Liver (tissue), 9 donors: ENCODE results near the gene COPE. TPM values are rescaled to one million over a fixed set of nuclear protein-coding genes. Genes with fewer than 3 reads are reported as not detected.

ENCODE experiments used
- DNase-seq: peaks from one replicate; pipeline ENCODE4 v3.0.0-alpha.2; 2017; ENCODE audit warnings: low spot score
- H3K27ac ChIP-seq, 2 donors: one replicate each; pipeline ENCODE4 v1.7.0; 2013; ENCODE audit warnings: inconsistent platforms in 2 of 2, low read length in 2 of 2, control low read depth in 1 of 2, low read depth in 1 of 2, mild to moderate bottlenecking in 1 of 2
- H3K27me3 ChIP-seq, 4 donors: one replicate each; pipeline versions ENCODE4 v1.6.1 to v1.7.0; 2013; ENCODE audit warnings: low read length in 3 of 4, inconsistent platforms in 1 of 4, mild to moderate bottlenecking in 1 of 4, moderate library complexity in 1 of 4; ENCODE audit not compliant: control insufficient read depth in 4 of 4, insufficient read depth in 4 of 4
- H3K36me3 ChIP-seq, 4 donors: one replicate each; pipeline versions ENCODE4 v1.6.1 to v1.7.0; 2013; ENCODE audit warnings: low read length in 3 of 4, mild to moderate bottlenecking in 3 of 4, low read depth in 1 of 4, moderate library complexity in 1 of 4; ENCODE audit not compliant: control insufficient read depth in 4 of 4, insufficient read depth in 3 of 4
- H3K4me1 ChIP-seq, 4 donors: one replicate each; pipeline versions ENCODE4 v1.6.1 to v1.7.0; 2013; ENCODE audit warnings: low read length in 3 of 4, mild to moderate bottlenecking in 3 of 4, moderate library complexity in 1 of 4; ENCODE audit not compliant: control insufficient read depth in 4 of 4, insufficient read depth in 4 of 4
- H3K4me3 ChIP-seq, 3 donors: one replicate each; pipeline versions ENCODE4 v1.6.1 to v1.7.0; 2013; ENCODE audit warnings: low read length in 3 of 3, control low read depth in 1 of 3, low read depth in 1 of 3, mild to moderate bottlenecking in 1 of 3
- H3K9ac ChIP-seq, 2 donors: one replicate each; pipeline ENCODE4 v1.7.0; 2013; ENCODE audit warnings: low read length in 2 of 2, mild to moderate bottlenecking in 2 of 2, moderate library complexity in 2 of 2, control low read depth in 1 of 2, low read depth in 1 of 2
- H3K9me3 ChIP-seq, 4 donors: one replicate each; pipeline versions ENCODE4 v1.6.1 to v1.7.0; 2013; ENCODE audit warnings: low read length in 3 of 4; ENCODE audit not compliant: control insufficient read depth in 4 of 4
- EGR1 ChIP-seq, 2 donors: IDR thresholded peaks; 2 replicates each; pipeline ENCODE4 v1.6.1; 2016 to 2018; ENCODE audit warnings: antibody characterized with exemption in 2 of 2, low read depth in 2 of 2
- FOXA1 ChIP-seq: IDR thresholded peaks from 2 replicates; pipeline ENCODE4 v1.6.1; 2016; ENCODE audit warnings: antibody characterized with exemption
- FOXA2 ChIP-seq: IDR thresholded peaks from 2 replicates; pipeline ENCODE4 v1.6.1; 2016; ENCODE audit warnings: antibody characterized with exemption
- GABPA ChIP-seq, 2 donors: IDR thresholded peaks in 1 of 2; conservative IDR thresholded peaks in 1 of 2; 2 replicates each; pipeline ENCODE4 v1.6.1; 2016; ENCODE audit warnings: antibody characterized with exemption in 2 of 2, mild to moderate bottlenecking in 1 of 2, moderate library complexity in 1 of 2
- HNF4A ChIP-seq, 2 donors: conservative IDR thresholded peaks; 2 replicates each; pipeline ENCODE4 v1.6.1; 2016; ENCODE audit warnings: antibody characterized with exemption in 2 of 2, mild to moderate bottlenecking in 2 of 2
- HNF4G ChIP-seq: IDR thresholded peaks from 2 replicates; pipeline ENCODE4 v1.6.1; 2016; ENCODE audit warnings: antibody characterized with exemption
- JUND ChIP-seq, 2 donors: IDR thresholded peaks; 2 replicates each; pipeline ENCODE4 v1.6.1; 2016; ENCODE audit warnings: antibody characterized with exemption in 2 of 2
- NR2F2 ChIP-seq: IDR thresholded peaks from 2 replicates; pipeline ENCODE4 v1.6.1; 2016; ENCODE audit warnings: antibody characterized with exemption
- RAD21 ChIP-seq, 2 donors: IDR thresholded peaks; 2 replicates each; pipeline ENCODE4 v1.6.1; 2016; ENCODE audit warnings: antibody characterized with exemption in 2 of 2, mild to moderate bottlenecking in 2 of 2
- RXRA ChIP-seq, 2 donors: IDR thresholded peaks; 2 replicates each; pipeline ENCODE4 v1.6.1; 2017 to 2018; ENCODE audit warnings: antibody characterized with exemption in 2 of 2, mild to moderate bottlenecking in 1 of 2
- SP1 ChIP-seq: IDR thresholded peaks from 2 replicates; pipeline ENCODE4 v1.6.1; 2018; ENCODE audit warnings: antibody characterized with exemption, mild to moderate bottlenecking
- TAF1 ChIP-seq: conservative IDR thresholded peaks from 2 replicates; pipeline ENCODE4 v1.6.1; 2016; ENCODE audit warnings: antibody characterized with exemption, mild to moderate bottlenecking
- YY1 ChIP-seq: IDR thresholded peaks from 2 replicates; pipeline ENCODE4 v1.6.1; 2016; ENCODE audit warnings: antibody characterized with exemption, mild to moderate bottlenecking
- WGBS: extraction: QIAGEN DNeasy Blood & Tissue Kit; methylation state at CpG from one replicate; pipeline ENCODE4 v1.1.7; 2013; 5-methylcytosine and 5-hydroxymethylcytosine counted together
- polyA plus RNA-seq, 2 donors: library from polyadenylated mRNA; stranded (reverse) in 1 of 2; unstranded in 1 of 2; fragments of 200-250 nt in 1 of 2; fragments of >200 nt in 1 of 2; fragmentation: Nextera tagmentation in 1 of 2; extraction: Ambion mirVana in 1 of 2; gene quantifications; one replicate each; pipeline versions ENCODE4 v1.2.1 to v1.2.3, GENCODE V29; 2013 to 2015
- total RNA-seq, 2 donors: library from RNA; depleted of rRNA; stranded (reverse); fragments of >200 nt; gene quantifications; one replicate each; pipeline ENCODE4 v1.2.3, GENCODE V29; 2014
- TF ChIP-seq, protein P1 (sequence below): IDR thresholded peaks from 2 replicates; pipeline ENCODE4 v1.6.1; 2016; ENCODE audit warnings: antibody characterized with exemption, mild to moderate bottlenecking
- TF ChIP-seq, protein P2 (sequence below): IDR thresholded peaks from 2 replicates; pipeline ENCODE4 v1.6.1; 2016; ENCODE audit warnings: antibody characterized with exemption
- TF ChIP-seq, protein P3 (sequence below): IDR thresholded peaks from 2 replicates; pipeline ENCODE4 v1.6.1; 2016; ENCODE audit warnings: antibody characterized with exemption
- TF ChIP-seq, protein P4 (sequence below): IDR thresholded peaks from 2 replicates; pipeline ENCODE4 v1.6.1; 2016; ENCODE audit warnings: antibody characterized with exemption
- TF ChIP-seq, protein P5 (sequence below): fragments of 150-350 bp; IDR thresholded peaks from 2 replicates; pipeline ENCODE4 v1.5.1; 2017; ENCODE audit warnings: improper control_type of control experiment, low read depth, low read length; ENCODE audit not compliant: missing input control
- donor health status: healthy.
- donor health status: healthy.
- donor health status: healthy.
- donor health status: healthy.
- donor health status: healthy.

The COPE gene
- total and polyA plus RNA-seq, 4 donors: 103 to 204 (median 142) TPM

DNA sequence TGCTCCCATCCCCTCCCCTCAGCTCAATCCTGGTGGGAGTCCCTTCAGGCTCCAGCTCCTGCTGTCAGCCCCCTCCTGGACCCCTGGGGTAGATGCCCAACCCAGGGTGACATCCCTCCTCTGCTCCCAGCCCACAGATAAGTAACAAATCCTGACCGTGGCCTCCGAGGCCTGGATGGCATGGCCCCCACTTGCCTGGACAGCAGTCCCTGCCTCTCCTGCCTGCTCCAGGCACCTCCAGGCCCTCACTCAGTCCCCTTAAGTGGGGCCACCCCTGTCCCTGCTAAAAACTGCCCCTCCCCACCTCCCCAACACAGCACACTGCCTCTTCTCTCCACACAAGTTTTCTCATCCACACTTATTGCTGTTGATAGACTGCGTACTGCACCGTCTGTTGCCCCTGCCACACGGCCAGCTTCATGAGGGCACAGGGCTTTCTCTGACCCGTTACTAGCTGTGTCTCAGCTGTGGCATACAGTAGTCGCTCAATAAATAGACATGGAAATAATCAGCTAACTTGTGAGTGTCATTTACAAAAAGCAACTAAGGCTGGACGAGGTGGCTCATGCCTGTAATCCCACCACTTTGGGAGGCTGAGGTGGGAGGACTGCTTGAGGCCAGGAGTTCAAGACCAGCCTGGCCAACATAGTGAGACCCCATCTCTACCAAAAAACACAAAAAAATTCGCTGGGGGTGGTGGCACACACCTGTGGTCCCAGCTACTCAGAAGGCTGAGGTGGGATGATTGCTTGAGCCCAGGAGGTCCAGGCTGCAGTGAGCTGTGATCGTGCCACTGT is 29.0 kb downstream of the COPE start:
- TF ChIP-seq EGR1 (IDR thresholded peaks at IDR 0.05; ENCODE audit: low read depth in 2 of 2) (no peak), FOXA1 (no peak), FOXA2 (no peak), HNF4G (no peak), RXRA (IDR thresholded peaks at IDR 0.05) (no peak), JUND (IDR thresholded peaks at IDR 0.05) (no peak), RAD21 (IDR thresholded peaks at IDR 0.05) (no peak), NR2F2 (no peak), GABPA (IDR thresholded peaks at IDR 0.05 in 1 of 2, conservative IDR thresholded peaks at IDR 0.05 in 1 of 2) (no peak), TAF1 (no peak), HNF4A (conservative IDR thresholded peaks at IDR 0.05) (no peak), YY1 (no peak), SP1 (no peak)
- TF ChIP-seq, protein P1, sequence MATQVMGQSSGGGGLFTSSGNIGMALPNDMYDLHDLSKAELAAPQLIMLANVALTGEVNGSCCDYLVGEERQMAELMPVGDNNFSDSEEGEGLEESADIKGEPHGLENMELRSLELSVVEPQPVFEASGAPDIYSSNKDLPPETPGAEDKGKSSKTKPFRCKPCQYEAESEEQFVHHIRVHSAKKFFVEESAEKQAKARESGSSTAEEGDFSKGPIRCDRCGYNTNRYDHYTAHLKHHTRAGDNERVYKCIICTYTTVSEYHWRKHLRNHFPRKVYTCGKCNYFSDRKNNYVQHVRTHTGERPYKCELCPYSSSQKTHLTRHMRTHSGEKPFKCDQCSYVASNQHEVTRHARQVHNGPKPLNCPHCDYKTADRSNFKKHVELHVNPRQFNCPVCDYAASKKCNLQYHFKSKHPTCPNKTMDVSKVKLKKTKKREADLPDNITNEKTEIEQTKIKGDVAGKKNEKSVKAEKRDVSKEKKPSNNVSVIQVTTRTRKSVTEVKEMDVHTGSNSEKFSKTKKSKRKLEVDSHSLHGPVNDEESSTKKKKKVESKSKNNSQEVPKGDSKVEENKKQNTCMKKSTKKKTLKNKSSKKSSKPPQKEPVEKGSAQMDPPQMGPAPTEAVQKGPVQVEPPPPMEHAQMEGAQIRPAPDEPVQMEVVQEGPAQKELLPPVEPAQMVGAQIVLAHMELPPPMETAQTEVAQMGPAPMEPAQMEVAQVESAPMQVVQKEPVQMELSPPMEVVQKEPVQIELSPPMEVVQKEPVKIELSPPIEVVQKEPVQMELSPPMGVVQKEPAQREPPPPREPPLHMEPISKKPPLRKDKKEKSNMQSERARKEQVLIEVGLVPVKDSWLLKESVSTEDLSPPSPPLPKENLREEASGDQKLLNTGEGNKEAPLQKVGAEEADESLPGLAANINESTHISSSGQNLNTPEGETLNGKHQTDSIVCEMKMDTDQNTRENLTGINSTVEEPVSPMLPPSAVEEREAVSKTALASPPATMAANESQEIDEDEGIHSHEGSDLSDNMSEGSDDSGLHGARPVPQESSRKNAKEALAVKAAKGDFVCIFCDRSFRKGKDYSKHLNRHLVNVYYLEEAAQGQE: no peak
- TF ChIP-seq, protein P2, sequence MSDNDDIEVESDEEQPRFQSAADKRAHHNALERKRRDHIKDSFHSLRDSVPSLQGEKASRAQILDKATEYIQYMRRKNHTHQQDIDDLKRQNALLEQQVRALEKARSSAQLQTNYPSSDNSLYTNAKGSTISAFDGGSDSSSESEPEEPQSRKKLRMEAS: no peak
- TF ChIP-seq, protein P3, sequence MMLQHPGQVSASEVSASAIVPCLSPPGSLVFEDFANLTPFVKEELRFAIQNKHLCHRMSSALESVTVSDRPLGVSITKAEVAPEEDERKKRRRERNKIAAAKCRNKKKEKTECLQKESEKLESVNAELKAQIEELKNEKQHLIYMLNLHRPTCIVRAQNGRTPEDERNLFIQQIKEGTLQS: no peak
- TF ChIP-seq, protein P4, sequence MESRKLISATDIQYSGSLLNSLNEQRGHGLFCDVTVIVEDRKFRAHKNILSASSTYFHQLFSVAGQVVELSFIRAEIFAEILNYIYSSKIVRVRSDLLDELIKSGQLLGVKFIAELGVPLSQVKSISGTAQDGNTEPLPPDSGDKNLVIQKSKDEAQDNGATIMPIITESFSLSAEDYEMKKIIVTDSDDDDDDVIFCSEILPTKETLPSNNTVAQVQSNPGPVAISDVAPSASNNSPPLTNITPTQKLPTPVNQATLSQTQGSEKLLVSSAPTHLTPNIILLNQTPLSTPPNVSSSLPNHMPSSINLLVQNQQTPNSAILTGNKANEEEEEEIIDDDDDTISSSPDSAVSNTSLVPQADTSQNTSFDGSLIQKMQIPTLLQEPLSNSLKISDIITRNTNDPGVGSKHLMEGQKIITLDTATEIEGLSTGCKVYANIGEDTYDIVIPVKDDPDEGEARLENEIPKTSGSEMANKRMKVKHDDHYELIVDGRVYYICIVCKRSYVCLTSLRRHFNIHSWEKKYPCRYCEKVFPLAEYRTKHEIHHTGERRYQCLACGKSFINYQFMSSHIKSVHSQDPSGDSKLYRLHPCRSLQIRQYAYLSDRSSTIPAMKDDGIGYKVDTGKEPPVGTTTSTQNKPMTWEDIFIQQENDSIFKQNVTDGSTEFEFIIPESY: no peak
- TF ChIP-seq, protein P5, sequence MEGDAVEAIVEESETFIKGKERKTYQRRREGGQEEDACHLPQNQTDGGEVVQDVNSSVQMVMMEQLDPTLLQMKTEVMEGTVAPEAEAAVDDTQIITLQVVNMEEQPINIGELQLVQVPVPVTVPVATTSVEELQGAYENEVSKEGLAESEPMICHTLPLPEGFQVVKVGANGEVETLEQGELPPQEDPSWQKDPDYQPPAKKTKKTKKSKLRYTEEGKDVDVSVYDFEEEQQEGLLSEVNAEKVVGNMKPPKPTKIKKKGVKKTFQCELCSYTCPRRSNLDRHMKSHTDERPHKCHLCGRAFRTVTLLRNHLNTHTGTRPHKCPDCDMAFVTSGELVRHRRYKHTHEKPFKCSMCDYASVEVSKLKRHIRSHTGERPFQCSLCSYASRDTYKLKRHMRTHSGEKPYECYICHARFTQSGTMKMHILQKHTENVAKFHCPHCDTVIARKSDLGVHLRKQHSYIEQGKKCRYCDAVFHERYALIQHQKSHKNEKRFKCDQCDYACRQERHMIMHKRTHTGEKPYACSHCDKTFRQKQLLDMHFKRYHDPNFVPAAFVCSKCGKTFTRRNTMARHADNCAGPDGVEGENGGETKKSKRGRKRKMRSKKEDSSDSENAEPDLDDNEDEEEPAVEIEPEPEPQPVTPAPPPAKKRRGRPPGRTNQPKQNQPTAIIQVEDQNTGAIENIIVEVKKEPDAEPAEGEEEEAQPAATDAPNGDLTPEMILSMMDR: no peak
- no peak overlapping the region for H3K9ac ChIP-seq

More for the DNA sequence above, 29.0 kb downstream of the COPE start:
- no peaks in the 10 kb centered on the region for H3K9me3 ChIP-seq
- DNase-seq: no peak
- H3K27ac ChIP-seq: no peak overlapping the region
- WGBS: 78% methylated on average over 10 of the region's 10 CpGs
- H3K4me1 ChIP-seq: peaks cover 0 to 5% (median 3%) of the 10 kb centered on the region in 4 donors
- H3K4me3 ChIP-seq: no peak overlapping the region
- H3K27me3 ChIP-seq: peaks cover 0 to 2% (median 0%) of the 10 kb centered on the region in 4 donors
- H3K36me3 ChIP-seq: no peaks in the 10 kb centered on the region
